ENCODE results near the gene PJA1. TPM values are rescaled to one million over a fixed set of nuclear protein-coding genes. Genes with fewer than 3 reads are reported as not detected.

The PJA1 gene
- total RNA-seq, 1 experiment from 2014 or later = 13.4 TPM

GRCh38 chrX:69210581-69210980 is 45.3 kb upstream of the PJA1 start:
- H3K27me3 ChIP-seq (replicated peaks; ENCODE audit: control insufficient read depth, insufficient read depth, low read length) = no peaks in the 10 kb centered on the region
- H3K4me1 ChIP-seq = no peaks in the 10 kb centered on the region
- H3K36me3 ChIP-seq (ENCODE audit: control insufficient read depth, insufficient read depth, low read length) = no peaks in the 10 kb centered on the region
- POLR2A ChIA-PET = no interaction called here
- no peak overlapping the region for H3K4me3 Mint-ChIP-seq (ENCODE audit: unreplicated experiment)
- no peak for DNase-seq
- no peak for TF ChIP-seq CTCF (IDR thresholded peaks at IDR 0.05; ENCODE audit: insufficient read depth in 1 of 2, low read depth in 1 of 2, low read length in 1 of 2, severe bottlenecking in 1 of 2, unreplicated experiment in 1 of 2)
- H3K9me3 ChIP-seq = no peaks in the 10 kb centered on the region
- CTCF ChIA-PET = no interaction called here
- H3K27me3 Mint-ChIP-seq (ENCODE audit: insufficient read depth, unreplicated experiment) = no peaks in the 10 kb centered on the region
- no TSS peak for BruUV-seq (replicated peaks)
- no peaks in the 10 kb centered on the region for H3K4me1 Mint-ChIP-seq (ENCODE audit: low read depth, unreplicated experiment)
- no peak overlapping the region for H3K27ac Mint-ChIP-seq (ENCODE audit: unreplicated experiment)
- H3K9me3 Mint-ChIP-seq (ENCODE audit: unreplicated experiment) = no peaks in the 10 kb centered on the region
- H3K36me3 Mint-ChIP-seq (ENCODE audit: insufficient read depth, unreplicated experiment) = no peaks in the 10 kb centered on the region
- H3K4me3 ChIP-seq (ENCODE audit: low read depth, low read length) = no peak overlapping the region
- intact Hi-C loops (cut with micrococcal nuclease; ENCODE audit: unreplicated experiment) = no loop called here

DNA sequence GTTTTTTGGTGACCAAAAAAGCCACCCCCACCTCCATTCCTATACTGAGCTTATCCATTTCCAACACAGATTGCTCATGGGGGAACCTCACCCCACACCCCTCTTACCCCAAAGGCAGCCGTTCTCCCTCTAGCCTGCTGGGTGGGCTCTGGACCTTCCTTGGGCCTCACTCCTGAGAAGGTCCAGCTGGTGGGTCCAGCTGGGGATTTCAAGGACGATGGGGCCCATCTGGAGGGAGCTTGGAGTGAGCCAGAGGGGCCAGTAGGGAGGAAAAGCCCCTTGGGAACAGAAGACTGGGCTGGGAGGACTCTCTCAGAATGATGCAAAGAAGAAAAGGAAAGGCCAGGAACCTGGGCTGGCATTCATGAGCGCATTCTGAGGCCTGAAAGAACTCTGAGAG is 42.0 kb upstream of the PJA1 start:
- H3K27me3 ChIP-seq (replicated peaks; ENCODE audit: control insufficient read depth, insufficient read depth, low read length) = no peaks in the 10 kb centered on the region
- H3K9me3 Mint-ChIP-seq (ENCODE audit: unreplicated experiment) = no peaks in the 10 kb centered on the region
- H3K4me3 ChIP-seq (ENCODE audit: low read depth, low read length) = no peak overlapping the region
- no peaks in the 10 kb centered on the region for H3K36me3 ChIP-seq (ENCODE audit: control insufficient read depth, insufficient read depth, low read length)
- no peaks in the 10 kb centered on the region for H3K36me3 Mint-ChIP-seq (ENCODE audit: insufficient read depth, unreplicated experiment)
- H3K27me3 Mint-ChIP-seq (ENCODE audit: insufficient read depth, unreplicated experiment) = no peaks in the 10 kb centered on the region
- BruUV-seq (replicated peaks) = no TSS peak
- H3K4me1 ChIP-seq = no peaks in the 10 kb centered on the region
- H3K4me3 Mint-ChIP-seq (ENCODE audit: unreplicated experiment) = no peak overlapping the region
- H3K4me1 Mint-ChIP-seq (ENCODE audit: low read depth, unreplicated experiment) = no peaks in the 10 kb centered on the region
- POLR2A ChIA-PET = no interaction called here
- DNase-seq = no peak
- H3K9me3 ChIP-seq = no peaks in the 10 kb centered on the region
- TF ChIP-seq CTCF (IDR thresholded peaks at IDR 0.05; ENCODE audit: insufficient read depth in 1 of 2, low read depth in 1 of 2, low read length in 1 of 2, severe bottlenecking in 1 of 2, unreplicated experiment in 1 of 2) = no peak
- intact Hi-C loops (cut with micrococcal nuclease; ENCODE audit: unreplicated experiment) = no loop called here
- CTCF ChIA-PET = no interaction called here
- H3K27ac Mint-ChIP-seq (ENCODE audit: unreplicated experiment) = no peak overlapping the region

DNA sequence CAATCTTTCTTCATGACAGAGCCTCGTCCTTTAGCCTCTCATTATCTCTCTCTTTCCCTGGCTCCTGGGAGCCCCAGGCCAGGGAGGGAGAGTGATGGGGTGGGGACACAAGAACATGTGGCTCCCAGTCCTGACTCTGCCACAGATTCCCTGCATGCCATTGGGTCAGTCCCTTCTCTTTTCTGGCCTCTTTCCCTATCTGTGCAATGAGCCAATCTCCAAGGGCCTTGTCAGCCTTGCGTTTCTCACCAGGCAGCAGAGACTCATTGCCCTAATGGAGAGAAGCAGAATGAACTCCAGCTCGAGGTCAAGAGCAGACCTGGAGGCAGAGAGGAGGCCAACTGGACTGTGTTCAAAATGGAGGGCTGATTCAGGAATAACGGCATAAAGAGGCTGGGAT is 38.4 kb upstream of the PJA1 start:
- no peaks in the 10 kb centered on the region for H3K27me3 Mint-ChIP-seq (ENCODE audit: insufficient read depth, unreplicated experiment)
- Histone ChIP-seq H3K4me1 (no peaks in the 10 kb centered on the region), H3K36me3 (ENCODE audit: control insufficient read depth, insufficient read depth, low read length) (no peaks in the 10 kb centered on the region), H3K9me3 (no peaks in the 10 kb centered on the region), H3K27me3 (replicated peaks; ENCODE audit: control insufficient read depth, insufficient read depth, low read length) (no peaks in the 10 kb centered on the region), H3K4me3 (ENCODE audit: low read depth, low read length) (no peak overlapping the region)
- H3K9me3 Mint-ChIP-seq (ENCODE audit: unreplicated experiment) = no peaks in the 10 kb centered on the region
- H3K4me3 Mint-ChIP-seq (ENCODE audit: unreplicated experiment) = no peak overlapping the region
- POLR2A ChIA-PET = no interaction called here
- no peaks in the 10 kb centered on the region for H3K4me1 Mint-ChIP-seq (ENCODE audit: low read depth, unreplicated experiment)
- no TSS peak for BruUV-seq (replicated peaks)
- no peak overlapping the region for H3K27ac Mint-ChIP-seq (ENCODE audit: unreplicated experiment)
- intact Hi-C loops (cut with micrococcal nuclease; ENCODE audit: unreplicated experiment) = no loop called here
- no peak for DNase-seq
- TF ChIP-seq CTCF (IDR thresholded peaks at IDR 0.05; ENCODE audit: insufficient read depth in 1 of 2, low read depth in 1 of 2, low read length in 1 of 2, severe bottlenecking in 1 of 2, unreplicated experiment in 1 of 2) = no peak
- no peaks in the 10 kb centered on the region for H3K36me3 Mint-ChIP-seq (ENCODE audit: insufficient read depth, unreplicated experiment)
- CTCF ChIA-PET = no interaction called here

All from Caco-2 (cell line).